ENCODE data around the gene MED13L.
"Not testable (repeated sequence)": the region's sequence is repeated elsewhere in the genome, so short reads cannot be mapped to it uniquely, and the experiment has no call there.

The MED13L gene

GRCh38 chr12:115998794-115999478, 278.6 kb downstream of the MED13L start:
- no peak for DNase-seq

- no peak for DNase-seq
Measured at GRCh38 chr12:115998119-115998633, 279.3 kb downstream of the MED13L start.

GRCh38 chr12:115993737-115994136, 283.8 kb downstream of the MED13L start:
- no peak for DNase-seq

- DNase-seq, result no peak
Measured at GRCh38 chr12:115990241-115990640, 287.3 kb downstream of the MED13L start.

- DNase-seq, result no peak
Measured at GRCh38 chr12:115988625-115989563, 288.6 kb downstream of the MED13L start.

GRCh38 chr12:115988212-115988611, 289.3 kb downstream of the MED13L start:
- no peak for DNase-seq

- no peak for DNase-seq
Measured at GRCh38 chr12:115984616-115985015, 292.9 kb downstream of the MED13L start.

- DNase-seq, result no peak
Measured at GRCh38 chr12:115983226-115983798, 294.2 kb downstream of the MED13L start.

GRCh38 chr12:115980339-115980738, 297.2 kb downstream of the MED13L start:
- DNase-seq, result no peak

GRCh38 chr12:115979851-115980250, 297.6 kb downstream of the MED13L start:
- DNase-seq, result no peak

- DNase-seq, result no peak
Measured at GRCh38 chr12:115979351-115979750, 298.1 kb downstream of the MED13L start.

GRCh38 chr12:115976829-115977228, 300.7 kb downstream of the MED13L start:
- DNase-seq, result not testable (repeated sequence)

- no peak for DNase-seq
Measured at GRCh38 chr12:115975411-115975810, 302.1 kb downstream of the MED13L start.

GRCh38 chr12:115973968-115974724, 303.3 kb downstream of the MED13L start:
- DNase-seq, result no peak

GRCh38 chr12:115973066-115973465, 304.4 kb downstream of the MED13L start:
- DNase-seq, result no peak

GRCh38 chr12:115972241-115972640, 305.3 kb downstream of the MED13L start:
- no peak for DNase-seq

- DNase-seq, result no peak
Measured at GRCh38 chr12:115968211-115968610, 309.3 kb downstream of the MED13L start.

- DNase-seq, result no peak
Measured at GRCh38 chr12:115966376-115966775, 311.1 kb downstream of the MED13L start.

GRCh38 chr12:115964626-115965025, 312.9 kb downstream of the MED13L start:
- no peak for DNase-seq

GRCh38 chr12:115964214-115964613, 313.3 kb downstream of the MED13L start:
- no peak for DNase-seq

GRCh38 chr12:115962216-115962615, 315.3 kb downstream of the MED13L start:
- DNase-seq, result no peak
